HG03159 (cell line): ENCODE measurements around the gene GRM1.
"Not testable (repeated sequence)": the region's sequence is repeated elsewhere in the genome, so short reads cannot be mapped to it uniquely, and the experiment has no call there.

Experiments
- ATAC-seq: cut with Tn5 transposase; IDR thresholded peaks from one replicate; pipeline ENCODE4 v1.9.1; 2021; ENCODE audit warnings: mild to moderate bottlenecking, moderate library complexity; ENCODE audit not compliant: unreplicated experiment

GRM1 gene

GRCh38 chr6:146267447-146267846 lies 238.6 kb downstream of the GRM1 start:
- ATAC-seq, result no peak

GRCh38 chr6:146267946-146268345 lies 239.1 kb downstream of the GRM1 start:
- no peak for ATAC-seq

- no peak for ATAC-seq
Observed at GRCh38 chr6:146269482-146269881, 240.6 kb downstream of the GRM1 start.

GRCh38 chr6:146271163-146271562 lies 242.3 kb downstream of the GRM1 start:
- not testable (repeated sequence) for ATAC-seq

- no peak for ATAC-seq
Observed at GRCh38 chr6:146273490-146273889, 244.6 kb downstream of the GRM1 start.

- ATAC-seq, result no peak
Observed at GRCh38 chr6:146277142-146277541, 248.3 kb downstream of the GRM1 start.

GRCh38 chr6:146281651-146282362 lies 252.9 kb downstream of the GRM1 start:
- no peak for ATAC-seq

- ATAC-seq, result no peak
Observed at GRCh38 chr6:146282837-146283236, 254.0 kb downstream of the GRM1 start.

- ATAC-seq, result no peak
Observed at GRCh38 chr6:146284311-146284710, 255.4 kb downstream of the GRM1 start.

- ATAC-seq, result no peak
Observed at GRCh38 chr6:146286961-146287360, 258.1 kb downstream of the GRM1 start.

GRCh38 chr6:146287691-146288369 lies 259.0 kb downstream of the GRM1 start:
- no peak for ATAC-seq

- no peak for ATAC-seq
Observed at GRCh38 chr6:146289816-146290588, 261.1 kb downstream of the GRM1 start.

- no peak for ATAC-seq
Observed at GRCh38 chr6:146290589-146290901, 261.7 kb downstream of the GRM1 start.

- ATAC-seq, result no peak
Observed at GRCh38 chr6:146292506-146292905, 263.6 kb downstream of the GRM1 start.

- no peak for ATAC-seq
Observed at GRCh38 chr6:146295695-146296094, 266.8 kb downstream of the GRM1 start.

GRCh38 chr6:146297815-146298214 lies 269.0 kb downstream of the GRM1 start:
- ATAC-seq, result no peak

GRCh38 chr6:146300521-146300920 lies 271.7 kb downstream of the GRM1 start:
- ATAC-seq, result no peak

- no peak for ATAC-seq
Observed at GRCh38 chr6:146301764-146302163, 272.9 kb downstream of the GRM1 start.

- no peak for ATAC-seq
Observed at GRCh38 chr6:146302994-146303393, 274.1 kb downstream of the GRM1 start.

GRCh38 chr6:146304181-146304580 lies 275.3 kb downstream of the GRM1 start:
- no peak for ATAC-seq

GRCh38 chr6:146305092-146305491 lies 276.2 kb downstream of the GRM1 start:
- ATAC-seq, result no peak

- ATAC-seq, result no peak
Observed at GRCh38 chr6:146305951-146306350, 277.1 kb downstream of the GRM1 start.
